Pancreas (tissue), 10 donors: ENCODE measurements around the gene EVI5L. TPM values are rescaled to one million over a fixed set of nuclear protein-coding genes. Genes with fewer than 3 reads are reported as not detected.
A peak's percentile ranks its signal among the peaks of the same experiment; 100 is the strongest.

Experiments used
- ATAC-seq, 4 donors: fragments of 200-7000 bp; cut with Tn5 transposase; one replicate each; pipeline versions ENCODE4 v1.8.0 to v1.9.1; 2020; ENCODE audit warnings: mild to moderate bottlenecking in 4 of 4, moderate library complexity in 4 of 4
- DNase-seq, 6 donors: peaks; one replicate each; pipeline ENCODE4 v3.0.0-alpha.2; 2020
- FAIRE-seq: peaks from 2 replicates; lab custom pipeline; 2012; peaks lifted over from hg19 to GRCh38; lab: Jason Lieb, UNC
- H3K27ac ChIP-seq, 4 donors: fragments of 200-600 bp; sonication (generic); 1 replicate in 3 of 4; 2 replicates in 1 of 4; pipeline versions ENCODE4 v1.5.0 to v1.8.0; 2020
- H3K27me3 ChIP-seq, 4 donors: fragments of 200-600 bp; one replicate each; pipeline ENCODE4 v1.8.0; 2021
- H3K36me3 ChIP-seq, 3 donors: fragments of 200-600 bp; sonication (generic) in 1 of 3; one replicate each; pipeline versions ENCODE4 v1.5.0 to v1.8.0; 2020 to 2021
- H3K4me1 ChIP-seq, 3 donors: fragments of 200-600 bp; one replicate each; pipeline ENCODE4 v1.8.0; 2021
- H3K4me3 ChIP-seq, 4 donors: fragments of 200-600 bp; sonication (generic) in 2 of 4; one replicate each; pipeline versions ENCODE4 v1.5.0 to v1.8.0; 2020 to 2021
- H3K9me3 ChIP-seq, 4 donors: fragments of 200-600 bp; one replicate each; pipeline ENCODE4 v1.8.0; 2021
- WGBS, 2 donors: extraction: QIAGEN DNeasy Blood & Tissue Kit; methylation state at CpG; one replicate each; pipeline ENCODE4 v1.1.7; 2013; 5-methylcytosine and 5-hydroxymethylcytosine counted together
- intact Hi-C, 3 donors: fragments of 100-400 bp; cut with DNase I; formaldehyde crosslinking; loops; one replicate each; pipeline versions ENCODE4 v1.11.1 to v1.14.2; 2022
- polyA plus RNA-seq, 2 donors: library from polyadenylated mRNA; stranded (reverse); fragments of 200-250 nt; gene quantifications; one replicate each; pipeline ENCODE4 v1.2.3, GENCODE V29; 2013
- total RNA-seq, 6 donors: library from RNA; stranded (reverse); fragmentation: NEBNext Ultra II Directional in 4 of 6; extraction: Animal tissue kit (Norgen Biotek cat#: 25700) in 4 of 6; gene quantifications; one replicate each; pipeline versions ENCODE4 v1.2.1 to v1.2.4, GENCODE V29; 2021 to 2023
- TF ChIP-seq, protein P1 (sequence below), 4 donors: fragments of 200-600 bp; sonication (generic) in 3 of 4; IDR thresholded peaks; one replicate each; pipeline versions ENCODE4 v1.5.0 to v1.8.0; 2021; ENCODE audit warnings: antibody characterized with exemption in 4 of 4
- donor health status: healthy with polysubstance abuse.
- donor health status: DM: no; HTN: no; CAD: no; lungs with moderate emphysema.
- donor health status: DM: no; HTN: no; CAD: no.
- donor health status: control.
- donor health status: control.
- donor health status: Bipolar disorder and iron deficiency.
- donor health status: DM: yes; HTN: yes; CAD: no.
- donor health status: DM: no; HTN: no; CAD: no.
- donor health status: DM: no; HTN: no; CAD: no.
- donor health status: DM: yes; HTN: yes; CAD: no.

Gene EVI5L
- total and polyA plus RNA-seq, 8 donors: 3.0 to 9.1 (median 4.8) TPM

GRCh38 chr19:7832781-7833180 is 2.8 kb downstream of the EVI5L start:
- 69 to 80% methylated on average over 12 of the region's 12 CpGs for WGBS, 2 donors
- Histone ChIP-seq H3K4me3 (no peak overlapping the region), H3K27me3 (no peaks in the 10 kb centered on the region), H3K36me3 (no peaks in the 10 kb centered on the region), H3K9me3 (no peaks in the 10 kb centered on the region), H3K4me1 (peaks cover 0 to 3% (median 0%) of the 10 kb centered on the region in 3 donors), H3K27ac (no peak overlapping the region)
- TF ChIP-seq, protein P1, sequence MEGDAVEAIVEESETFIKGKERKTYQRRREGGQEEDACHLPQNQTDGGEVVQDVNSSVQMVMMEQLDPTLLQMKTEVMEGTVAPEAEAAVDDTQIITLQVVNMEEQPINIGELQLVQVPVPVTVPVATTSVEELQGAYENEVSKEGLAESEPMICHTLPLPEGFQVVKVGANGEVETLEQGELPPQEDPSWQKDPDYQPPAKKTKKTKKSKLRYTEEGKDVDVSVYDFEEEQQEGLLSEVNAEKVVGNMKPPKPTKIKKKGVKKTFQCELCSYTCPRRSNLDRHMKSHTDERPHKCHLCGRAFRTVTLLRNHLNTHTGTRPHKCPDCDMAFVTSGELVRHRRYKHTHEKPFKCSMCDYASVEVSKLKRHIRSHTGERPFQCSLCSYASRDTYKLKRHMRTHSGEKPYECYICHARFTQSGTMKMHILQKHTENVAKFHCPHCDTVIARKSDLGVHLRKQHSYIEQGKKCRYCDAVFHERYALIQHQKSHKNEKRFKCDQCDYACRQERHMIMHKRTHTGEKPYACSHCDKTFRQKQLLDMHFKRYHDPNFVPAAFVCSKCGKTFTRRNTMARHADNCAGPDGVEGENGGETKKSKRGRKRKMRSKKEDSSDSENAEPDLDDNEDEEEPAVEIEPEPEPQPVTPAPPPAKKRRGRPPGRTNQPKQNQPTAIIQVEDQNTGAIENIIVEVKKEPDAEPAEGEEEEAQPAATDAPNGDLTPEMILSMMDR (IDR thresholded peaks at IDR 0.05): no peak
- DNase-seq: no peak
- FAIRE-seq: no peak
- intact Hi-C loops: no loop called here
- ATAC-seq: no peak

- no peak for ATAC-seq
- H3K36me3 ChIP-seq: no peaks in the 10 kb centered on the region
- DNase-seq: peak in 4 of 6 donors; percentile 48 to 78 (median 72)
- H3K27me3 ChIP-seq: no peaks in the 10 kb centered on the region
- peaks cover 0 to 3% (median 0%) of the 10 kb centered on the region in 3 donors for H3K4me1 ChIP-seq
- TF ChIP-seq, protein P1 (IDR thresholded peaks at IDR 0.05): no peak
- 66 to 69% methylated on average over 23 of the region's 23 CpGs for WGBS, 2 donors
- no peak for FAIRE-seq
- intact Hi-C loops: no loop called here
- H3K4me3 ChIP-seq: no peak overlapping the region
- H3K27ac ChIP-seq: no peak overlapping the region
- H3K9me3 ChIP-seq: no peaks in the 10 kb centered on the region
These were observed 3.4 kb downstream of the EVI5L start for GRCh38 chr19:7833225-7834099.

GRCh38 chr19:7839476-7839875 is 9.5 kb downstream of the EVI5L start:
- Histone ChIP-seq H3K36me3 (no peaks in the 10 kb centered on the region), H3K27me3 (no peaks in the 10 kb centered on the region), H3K4me1 (no peaks in the 10 kb centered on the region), H3K4me3 (no peak overlapping the region), H3K27ac (no peak overlapping the region), H3K9me3 (no peaks in the 10 kb centered on the region)
- ATAC-seq: no peak
- intact Hi-C loops: no loop called here
- TF ChIP-seq, protein P1 (IDR thresholded peaks at IDR 0.05): no peak
- WGBS, 2 donors: 94 to 97% methylated on average over 6 of the region's 6 CpGs
- no peak for FAIRE-seq
- DNase-seq: no peak

DNA sequence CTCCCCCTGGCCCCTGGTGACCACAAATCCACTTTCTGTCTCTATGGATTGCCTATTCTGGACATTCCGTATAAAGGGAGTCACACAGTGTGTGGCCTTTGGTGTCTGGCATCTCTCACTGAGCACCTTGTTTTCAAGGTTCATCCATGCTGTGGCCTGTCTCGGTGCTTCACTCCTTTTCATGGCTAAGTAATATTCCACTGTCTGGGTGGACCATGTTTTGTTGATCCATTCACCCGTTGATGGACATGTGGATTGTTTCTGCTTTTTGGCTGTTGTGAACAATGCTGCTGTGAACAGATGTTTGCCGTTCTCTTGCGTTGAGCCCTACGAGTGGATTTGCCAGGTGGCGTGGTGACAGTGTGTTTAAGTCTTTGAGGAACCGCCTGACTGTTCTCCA is 10.6 kb downstream of the EVI5L start:
- ATAC-seq (no peak), DNase-seq (no peak), FAIRE-seq (no peak)
- Histone ChIP-seq H3K9me3 (no peaks in the 10 kb centered on the region), H3K27ac (no peak overlapping the region), H3K4me3 (no peak overlapping the region), H3K36me3 (no peaks in the 10 kb centered on the region), H3K27me3 (no peaks in the 10 kb centered on the region), H3K4me1 (no peaks in the 10 kb centered on the region)
- 91 to 95% methylated on average over 8 of the region's 8 CpGs for WGBS, 2 donors
- intact Hi-C loops: no loop called here
- TF ChIP-seq, protein P1 (IDR thresholded peaks at IDR 0.05): no peak
